GM12878 (cell line): ENCODE data around the gene APPL2. TPM values are rescaled to one million over a fixed set of nuclear protein-coding genes. Genes with fewer than 3 reads are reported as not detected.

Experiments
- BMI1 ChIP-seq: fragments of 450-650 bp; IDR thresholded peaks from 2 replicates; pipeline ENCODE4 v1.6.1; 2016; ENCODE audit warnings: mild to moderate bottlenecking, moderate library complexity, borderline replicate concordance
- BRCA1 ChIP-seq: IDR thresholded peaks from 2 replicates; pipeline ENCODE4 v1.6.1; 2011; ENCODE audit warnings: low read depth, low read length, improper control_type of control experiment
- CHD1 ChIP-seq: IDR thresholded peaks from 2 replicates; pipeline ENCODE4 v1.6.1; 2012; ENCODE audit warnings: low read depth, low read length, improper control_type of control experiment
- CTCF ChIP-seq, 3 experiments: IDR thresholded peaks in 2 of 3; conservative IDR thresholded peaks in 1 of 3; 2 replicates each; pipeline ENCODE4 v1.5.1; 2011; ENCODE audit warnings: low read depth in 3 of 3, low read length in 3 of 3, mild to moderate bottlenecking in 3 of 3, control low read depth in 2 of 3, moderate library complexity in 2 of 3, inconsistent platforms in 1 of 3, mixed read lengths in 1 of 3; ENCODE audit not compliant: control insufficient read depth in 2 of 3, insufficient read depth in 1 of 3; ENCODE audit errors: extremely low read depth in 1 of 3
- EED ChIP-seq: sonication (generic); IDR thresholded peaks from 2 replicates; pipeline ENCODE4 v1.6.1; 2016; ENCODE audit warnings: antibody characterized with exemption, low read depth
- FOS ChIP-seq: IDR thresholded peaks from 3 replicates; pipeline ENCODE4 v1.6.1; 2011; ENCODE audit warnings: borderline replicate concordance; ENCODE audit not compliant: insufficient read length; ENCODE audit errors: extremely low read depth
- JUNB ChIP-seq: IDR thresholded peaks from 2 replicates; pipeline ENCODE4 v1.6.1; 2016; ENCODE audit warnings: antibody characterized with exemption, mild to moderate bottlenecking
- KAT2A ChIP-seq: conservative IDR thresholded peaks from 2 replicates; pipeline ENCODE4 v1.6.1; 2011; ENCODE audit warnings: low read depth, low read length; ENCODE audit not compliant: control insufficient read depth
- RAD21 ChIP-seq: IDR thresholded peaks from 2 replicates; pipeline ENCODE4 v1.6.1; 2011; ENCODE audit warnings: mild to moderate bottlenecking, low read depth, low read length, moderate library complexity; ENCODE audit not compliant: insufficient read depth
- RB1 ChIP-seq: fragments of 450-650 bp; formaldehyde crosslinking; IDR thresholded peaks from 2 replicates; pipeline ENCODE4 v1.6.1; 2017; ENCODE audit warnings: mild to moderate bottlenecking, borderline replicate concordance
- RCOR1 ChIP-seq: conservative IDR thresholded peaks from 2 replicates; pipeline ENCODE4 v1.6.1; 2012; ENCODE audit warnings: low read depth, low read length, improper control_type of control experiment
- STAT1 ChIP-seq: fragments of 450-650 bp; conservative IDR thresholded peaks from 2 replicates; pipeline ENCODE4 v1.6.1; 2014; ENCODE audit warnings: antibody characterized with exemption, mild to moderate bottlenecking
- SUZ12 ChIP-seq: fragments of 200-600 bp; sonication (generic); IDR thresholded peaks from one replicate; pipeline ENCODE4 v1.6.1; 2018; ENCODE audit warnings: antibody characterized with exemption, mild to moderate bottlenecking; ENCODE audit not compliant: unreplicated experiment
- TCF3 ChIP-seq: IDR thresholded peaks from 2 replicates; pipeline ENCODE4 v1.6.1; 2012; ENCODE audit warnings: low read depth, mild to moderate bottlenecking, low read length, borderline replicate concordance; ENCODE audit not compliant: insufficient read depth
- ZBED1 ChIP-seq: IDR thresholded peaks from 2 replicates; pipeline ENCODE4 v1.6.1; 2016; ENCODE audit warnings: borderline replicate concordance
- ZBTB11 ChIP-seq: fragments of 450-650 bp; formaldehyde crosslinking; IDR thresholded peaks from 2 replicates; pipeline ENCODE4 v1.5.0; 2022; ENCODE audit warnings: mild to moderate bottlenecking, missing genetic modification characterization
- ZZZ3 ChIP-seq: IDR thresholded peaks from 2 replicates; pipeline ENCODE4 v1.6.1; 2011; ENCODE audit warnings: low read depth; ENCODE audit not compliant: control insufficient read depth, insufficient read length
- polyA plus RNA-seq, 11 experiments: library from polyadenylated mRNA; depleted of rRNA in 4 of 11; unstranded in 6 of 11; stranded (reverse) in 5 of 11; fragments of >200 nt; fragmentation: Nextera tagmentation in 4 of 11; fragmentation: Illumina TruSeq in 1 of 11; extraction: Ambion mirVana in 4 of 11; extraction: Trizol in 1 of 11; gene quantifications; 1 replicate in 1 of 11; 2 replicates in 10 of 11; pipeline versions ENCODE4 v1.2.1 to v1.2.3, GENCODE V29; 2011 to 2016; ENCODE audit warnings: inconsistent platforms in 2 of 11, missing spikeins in 2 of 11, low read depth in 1 of 11
- total RNA-seq, 4 experiments: library from RNA; depleted of rRNA in 3 of 4; stranded (reverse); fragments of >200 nt in 3 of 4; fragmentation: Illumina TruSeq in 1 of 4; extraction: Trizol in 1 of 4; gene quantifications; 2 replicates each; pipeline versions ENCODE4 v1.2.1 to v1.2.3, GENCODE V29; 2013 to 2021
- TF ChIP-seq, protein P1 (sequence below): fragments of 450-650 bp; IDR thresholded peaks from 2 replicates; pipeline ENCODE4 v1.6.1; 2017; ENCODE audit warnings: mild to moderate bottlenecking, moderate library complexity
- TF ChIP-seq, protein P2 (sequence below): fragments of 450-650 bp; IDR thresholded peaks from 2 replicates; pipeline ENCODE4 v1.6.1; 2017; ENCODE audit warnings: mild to moderate bottlenecking, low read depth, inconsistent platforms; ENCODE audit not compliant: poor library complexity, severe bottlenecking

APPL2 gene
- total and polyA plus RNA-seq, 10 of the 15 experiments (the other 5 are each of a cell fraction or from before 2014, with no cell fraction given): 1.9 to 14.2 (median 7.5) TPM

DNA sequence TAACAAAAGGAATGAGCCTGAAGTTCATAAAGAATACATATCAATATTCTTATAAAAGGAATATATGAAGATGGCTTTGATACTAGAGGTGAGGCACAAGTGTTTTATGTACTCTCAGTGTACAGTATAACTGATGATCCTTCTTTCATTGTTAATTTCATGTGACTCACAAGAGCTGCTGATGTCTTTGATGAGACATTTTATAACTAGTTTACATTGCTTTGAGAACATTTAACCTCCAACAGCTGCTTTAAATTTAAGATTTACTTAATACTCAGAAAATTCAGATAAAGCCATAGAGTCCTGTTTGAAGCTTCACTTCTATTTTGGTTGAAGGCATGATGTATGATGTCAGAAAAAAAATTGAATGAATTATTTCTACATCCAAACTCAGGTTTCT, 68.6 kb downstream of the APPL2 start (continued):
- TF ChIP-seq, protein P1, sequence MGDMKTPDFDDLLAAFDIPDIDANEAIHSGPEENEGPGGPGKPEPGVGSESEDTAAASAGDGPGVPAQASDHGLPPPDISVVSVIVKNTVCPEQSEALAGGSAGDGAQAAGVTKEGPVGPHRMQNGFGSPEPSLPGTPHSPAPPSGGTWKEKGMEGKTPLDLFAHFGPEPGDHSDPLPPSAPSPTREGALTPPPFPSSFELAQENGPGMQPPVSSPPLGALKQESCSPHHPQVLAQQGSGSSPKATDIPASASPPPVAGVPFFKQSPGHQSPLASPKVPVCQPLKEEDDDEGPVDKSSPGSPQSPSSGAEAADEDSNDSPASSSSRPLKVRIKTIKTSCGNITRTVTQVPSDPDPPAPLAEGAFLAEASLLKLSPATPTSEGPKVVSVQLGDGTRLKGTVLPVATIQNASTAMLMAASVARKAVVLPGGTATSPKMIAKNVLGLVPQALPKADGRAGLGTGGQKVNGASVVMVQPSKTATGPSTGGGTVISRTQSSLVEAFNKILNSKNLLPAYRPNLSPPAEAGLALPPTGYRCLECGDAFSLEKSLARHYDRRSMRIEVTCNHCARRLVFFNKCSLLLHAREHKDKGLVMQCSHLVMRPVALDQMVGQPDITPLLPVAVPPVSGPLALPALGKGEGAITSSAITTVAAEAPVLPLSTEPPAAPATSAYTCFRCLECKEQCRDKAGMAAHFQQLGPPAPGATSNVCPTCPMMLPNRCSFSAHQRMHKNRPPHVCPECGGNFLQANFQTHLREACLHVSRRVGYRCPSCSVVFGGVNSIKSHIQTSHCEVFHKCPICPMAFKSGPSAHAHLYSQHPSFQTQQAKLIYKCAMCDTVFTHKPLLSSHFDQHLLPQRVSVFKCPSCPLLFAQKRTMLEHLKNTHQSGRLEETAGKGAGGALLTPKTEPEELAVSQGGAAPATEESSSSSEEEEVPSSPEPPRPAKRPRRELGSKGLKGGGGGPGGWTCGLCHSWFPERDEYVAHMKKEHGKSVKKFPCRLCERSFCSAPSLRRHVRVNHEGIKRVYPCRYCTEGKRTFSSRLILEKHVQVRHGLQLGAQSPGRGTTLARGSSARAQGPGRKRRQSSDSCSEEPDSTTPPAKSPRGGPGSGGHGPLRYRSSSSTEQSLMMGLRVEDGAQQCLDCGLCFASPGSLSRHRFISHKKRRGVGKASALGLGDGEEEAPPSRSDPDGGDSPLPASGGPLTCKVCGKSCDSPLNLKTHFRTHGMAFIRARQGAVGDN: no peak
- no peak for TF ChIP-seq RCOR1
- no peak for TF ChIP-seq ZBED1
- no peak for TF ChIP-seq FOS
- no peak for TF ChIP-seq RAD21
- no peak for TF ChIP-seq KAT2A
- TF ChIP-seq BRCA1: no peak
- TF ChIP-seq SUZ12: no peak
- no peak for TF ChIP-seq EED
- TF ChIP-seq RB1: no peak
- no peak for TF ChIP-seq CTCF (IDR thresholded peaks at IDR 0.05 in 2 of 3, conservative IDR thresholded peaks at IDR 0.05 in 1 of 3; ENCODE audit: control insufficient read depth in 2 of 3, extremely low read depth in 1 of 3, insufficient read depth in 1 of 3, low read depth in 3 of 3, low read length in 3 of 3)
- no peak for TF ChIP-seq CHD1
- no peak for TF ChIP-seq ZZZ3
- no peak for TF ChIP-seq TCF3
- TF ChIP-seq ZBTB11 (CRISPR knock-in tag): no peak
- no peak for TF ChIP-seq JUNB
- no peak for TF ChIP-seq STAT1
- TF ChIP-seq, protein P2, sequence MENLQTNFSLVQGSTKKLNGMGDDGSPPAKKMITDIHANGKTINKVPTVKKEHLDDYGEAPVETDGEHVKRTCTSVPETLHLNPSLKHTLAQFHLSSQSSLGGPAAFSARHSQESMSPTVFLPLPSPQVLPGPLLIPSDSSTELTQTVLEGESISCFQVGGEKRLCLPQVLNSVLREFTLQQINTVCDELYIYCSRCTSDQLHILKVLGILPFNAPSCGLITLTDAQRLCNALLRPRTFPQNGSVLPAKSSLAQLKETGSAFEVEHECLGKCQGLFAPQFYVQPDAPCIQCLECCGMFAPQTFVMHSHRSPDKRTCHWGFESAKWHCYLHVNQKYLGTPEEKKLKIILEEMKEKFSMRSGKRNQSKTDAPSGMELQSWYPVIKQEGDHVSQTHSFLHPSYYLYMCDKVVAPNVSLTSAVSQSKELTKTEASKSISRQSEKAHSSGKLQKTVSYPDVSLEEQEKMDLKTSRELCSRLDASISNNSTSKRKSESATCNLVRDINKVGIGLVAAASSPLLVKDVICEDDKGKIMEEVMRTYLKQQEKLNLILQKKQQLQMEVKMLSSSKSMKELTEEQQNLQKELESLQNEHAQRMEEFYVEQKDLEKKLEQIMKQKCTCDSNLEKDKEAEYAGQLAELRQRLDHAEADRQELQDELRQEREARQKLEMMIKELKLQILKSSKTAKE: no peak
- no peak for TF ChIP-seq BMI1
